SK-N-SH (cell line): ENCODE results near the gene SUGP2.

Source experiments
- CHD2 ChIP-seq: fragments of 150-350 bp; IDR thresholded peaks from 2 replicates; pipeline ENCODE4 v1.6.1; 2018; ENCODE audit warnings: low read length; ENCODE audit not compliant: partially characterized antibody
- CTCF ChIP-seq: fragments of 200-600 bp; sonication (generic); IDR thresholded peaks from 2 replicates; pipeline ENCODE4 v1.6.1; 2017; ENCODE audit warnings: antibody characterized with exemption, mild to moderate bottlenecking, moderate library complexity
- EZH2phosphoT487 ChIP-seq: fragments of 200-600 bp; sonication (generic); IDR thresholded peaks from 2 replicates; pipeline ENCODE4 v1.6.1; 2017; ENCODE audit warnings: low read depth, mixed run types, mild to moderate bottlenecking, antibody characterized with exemption, moderate library complexity, borderline replicate concordance
- FOXM1 ChIP-seq: IDR thresholded peaks from 2 replicates; pipeline ENCODE4 v1.4.0; 2012; ENCODE audit warnings: low read depth, mild to moderate bottlenecking
- NFIC ChIP-seq: IDR thresholded peaks from 2 replicates; pipeline ENCODE4 v1.4.0; 2012; ENCODE audit warnings: borderline replicate concordance
- REST ChIP-seq: IDR thresholded peaks from 2 replicates; pipeline ENCODE4 v1.6.1; 2012; ENCODE audit warnings: mild to moderate bottlenecking, low read depth, low read length, moderate library complexity
- RFX5 ChIP-seq: IDR thresholded peaks from 2 replicates; pipeline ENCODE4 v1.6.1; 2012; ENCODE audit warnings: mild to moderate bottlenecking, improper control_type of control experiment, low read length
- SIN3A ChIP-seq: IDR thresholded peaks from 2 replicates; pipeline ENCODE4 v1.6.1; 2012; ENCODE audit warnings: low read depth, mild to moderate bottlenecking, low read length, moderate library complexity, borderline replicate concordance
- TAF1 ChIP-seq: IDR thresholded peaks from 2 replicates; pipeline ENCODE4 v1.6.1; 2012; ENCODE audit warnings: low read depth, mild to moderate bottlenecking, low read length, moderate library complexity, borderline replicate concordance
- TCF12 ChIP-seq: IDR thresholded peaks from 2 replicates; pipeline ENCODE4 v1.4.0; 2012
- TEAD4 ChIP-seq: IDR thresholded peaks from 2 replicates; pipeline ENCODE4 v1.4.0; 2012; ENCODE audit warnings: mild to moderate bottlenecking, borderline replicate concordance; ENCODE audit not compliant: insufficient read depth
- YY1 ChIP-seq: IDR thresholded peaks from 2 replicates; pipeline ENCODE4 v1.4.0; 2012; ENCODE audit warnings: low read depth, mild to moderate bottlenecking

- TF ChIP-seq CTCF (no peak), EZH2phosphoT487 (no peak), TEAD4 (no peak), RFX5 (no peak), TCF12 (no peak), YY1 (no peak), REST (no peak), SIN3A (no peak), TAF1 (no peak), CHD2 (no peak), NFIC (no peak), FOXM1 (no peak)
Measured at GRCh38 chr19:19033176-19033425, 216 bp downstream of the SUGP2 start.
